H1 (cell line): Measurements from ENCODE around the gene SBF1. TPM values are rescaled to one million over a fixed set of nuclear protein-coding genes. Genes with fewer than 3 reads are reported as not detected.

Experiments used
- ASH2L ChIP-seq: fragments of 200-600, 300-600 bp; sonication (generic); IDR thresholded peaks from one replicate; pipeline ENCODE4 v1.7.1; 2017; ENCODE audit warnings: low read length
- EZH2 ChIP-seq: fragments of 200-600 bp; sonication (generic); IDR thresholded peaks from 2 replicates; pipeline ENCODE4 v1.7.1; 2012; ENCODE audit warnings: low read depth, mild to moderate bottlenecking, moderate library complexity, low read length, inconsistent platforms; ENCODE audit not compliant: severe bottlenecking
- FOSL1 ChIP-seq: IDR thresholded peaks from 2 replicates; pipeline ENCODE4 v1.6.1; 2011; ENCODE audit warnings: mild to moderate bottlenecking, low read depth, low read length, moderate library complexity; ENCODE audit not compliant: insufficient read depth
- KDM4A ChIP-seq: IDR thresholded peaks from one replicate; pipeline ENCODE4 v1.7.1; 2012; ENCODE audit warnings: low read depth, mild to moderate bottlenecking, moderate library complexity, low read length, inconsistent platforms; ENCODE audit not compliant: severe bottlenecking
- NRF1 ChIP-seq: IDR thresholded peaks from 2 replicates; pipeline ENCODE4 v1.6.1; 2011; ENCODE audit warnings: mild to moderate bottlenecking, low read depth, low read length, improper control_type of control experiment
- RAD21 ChIP-seq, 2 experiments: IDR thresholded peaks in 1 of 2; conservative IDR thresholded peaks in 1 of 2; 2 replicates each; pipeline ENCODE4 v1.6.1; 2011; ENCODE audit warnings: low read depth in 2 of 2, low read length in 2 of 2, improper control_type of control experiment in 1 of 2, inconsistent platforms in 1 of 2, mild to moderate bottlenecking in 1 of 2, moderate library complexity in 1 of 2
- RXRA ChIP-seq: IDR thresholded peaks from 2 replicates; pipeline ENCODE4 v1.6.1; 2011; ENCODE audit warnings: low read depth, mild to moderate bottlenecking, low read length, moderate library complexity; ENCODE audit not compliant: insufficient read depth
- TCF12 ChIP-seq: IDR thresholded peaks from 2 replicates; pipeline ENCODE4 v1.6.1; 2011; ENCODE audit warnings: low read depth, mild to moderate bottlenecking, low read length
- TEAD4 ChIP-seq: IDR thresholded peaks from 2 replicates; pipeline ENCODE4 v1.6.1; 2012; ENCODE audit warnings: low read depth, low read length, inconsistent platforms, mixed read lengths
- polyA plus RNA-seq, 7 experiments: library from polyadenylated mRNA; depleted of rRNA in 3 of 7; stranded (reverse) in 5 of 7; unstranded in 2 of 7; fragments of >200 nt in 5 of 7; fragments of 200-250 nt in 2 of 7; gene quantifications; 1 replicate in 5 of 7; 2 replicates in 1 of 7; 4 replicates in 1 of 7; pipeline versions ENCODE4 v1.2.1 to v1.2.3, GENCODE V29; 2011 to 2013; ENCODE audit warnings: missing spikeins in 2 of 7, mixed read lengths in 2 of 7
- total RNA-seq: library from RNA; stranded (reverse); fragmentation: NEBNext Ultra II Directional; extraction: Animal tissue kit (Norgen Biotek cat#: 25700); gene quantifications from 2 replicates; pipeline ENCODE4 v1.2.1, GENCODE V29; 2021

SBF1 gene
- total and polyA plus RNA-seq, 2 of the 8 experiments (the other 6 are each of a cell fraction or from before 2014, with no cell fraction given), result 29.1 to 71.5 TPM

GRCh38 chr22:50476868-50477267, 2.0 kb upstream of the SBF1 start (continued):
- TF ChIP-seq TCF12 (no peak), EZH2 (no peak), ASH2L (no peak), RAD21 (IDR thresholded peaks at IDR 0.05 in 1 of 2, conservative IDR thresholded peaks at IDR 0.05 in 1 of 2; ENCODE audit: low read depth in 2 of 2, low read length in 2 of 2) (no peak), TEAD4 (no peak), FOSL1 (no peak), KDM4A (no peak), NRF1 (no peak), RXRA (no peak)
